Smooth muscle cell (in vitro differentiated cells): ENCODE measurements around the gene TBC1D22B. TPM values are rescaled to one million over a fixed set of nuclear protein-coding genes. Genes with fewer than 3 reads are reported as not detected.
A peak's percentile ranks its signal among the peaks of the same experiment; 100 is the strongest.

ENCODE experiments used
- DNase-seq: peaks from one replicate; lab custom pipeline; 2025; ENCODE audit not compliant: unreplicated experiment; lab: John Stamatoyannopoulos, UW
- H2AFZ ChIP-seq: fragments of 200-600 bp; sonication (generic); 2 replicates; pipeline ENCODE4 v1.6.0; 2016; ENCODE audit warnings: antibody characterized with exemption, low read depth, mild to moderate bottlenecking
- H3F3A ChIP-seq: fragments of 200-600 bp; sonication (generic); 2 replicates; pipeline ENCODE4 v1.6.0; 2017; ENCODE audit warnings: antibody characterized with exemption, low read depth
- H3K27ac ChIP-seq: fragments of 200-600 bp; sonication (generic); 2 replicates; pipeline ENCODE4 v1.5.1; 2016; ENCODE audit warnings: low read depth, mild to moderate bottlenecking
- H3K27me3 ChIP-seq: fragments of 200-600 bp; sonication (generic); 2 replicates; pipeline ENCODE4 v1.6.1; 2016; ENCODE audit warnings: low read depth, mild to moderate bottlenecking
- H3K36me3 ChIP-seq: fragments of 200-600 bp; sonication (generic); 2 replicates; pipeline ENCODE4 v1.5.1; 2016; ENCODE audit warnings: low read depth
- H3K4me1 ChIP-seq: fragments of 200-600 bp; sonication (generic); 2 replicates; pipeline ENCODE4 v1.5.1; 2016; ENCODE audit warnings: low read depth
- H3K4me2 ChIP-seq: fragments of 200-600 bp; sonication (generic); 2 replicates; pipeline ENCODE4 v1.6.0; 2016; ENCODE audit warnings: mild to moderate bottlenecking
- H3K4me3 ChIP-seq: fragments of 200-600 bp; sonication (generic); 2 replicates; pipeline ENCODE4 v1.5.1; 2016; ENCODE audit warnings: mild to moderate bottlenecking
- H3K79me2 ChIP-seq: fragments of 200-600 bp; sonication (generic); 2 replicates; pipeline ENCODE4 v1.6.0; 2016; ENCODE audit warnings: low read depth, mild to moderate bottlenecking
- H3K9ac ChIP-seq: fragments of 200-600 bp; sonication (generic); 2 replicates; pipeline ENCODE4 v1.6.0; 2016; ENCODE audit warnings: low read depth
- H3K9me3 ChIP-seq: fragments of 200-600 bp; sonication (generic); replicated peaks from 2 replicates; pipeline ENCODE4 v1.5.1; 2016; ENCODE audit warnings: low read depth
- H4K20me1 ChIP-seq: fragments of 200-600 bp; sonication (generic); 2 replicates; pipeline ENCODE4 v1.6.0; 2016; ENCODE audit warnings: low read depth
- WGBS: methylation state at CpG from one replicate; pipeline ENCODE4 v1.1.7; 2016; ENCODE audit warnings: low lambda C conversion rate; 5-methylcytosine and 5-hydroxymethylcytosine counted together
- polyA plus RNA-seq: library from polyadenylated mRNA; unstranded; fragments of >200 nt; fragmentation: Nextera tagmentation; extraction: Ambion mirVana; gene quantifications from 2 replicates; pipeline ENCODE4 v1.2.1, GENCODE V29; 2016
- total RNA-seq: library from RNA; depleted of rRNA; stranded (reverse); fragments of >200 nt; gene quantifications from 2 replicates; pipeline ENCODE4 v1.2.3, GENCODE V29; 2014
- TF ChIP-seq, protein P1 (sequence below): fragments of 200-600 bp; sonication (generic); IDR thresholded peaks from 2 replicates; pipeline ENCODE4 v1.5.1; 2017; ENCODE audit warnings: borderline replicate concordance, mild to moderate bottlenecking, antibody characterized with exemption; ENCODE audit not compliant: insufficient read depth, poor library complexity, severe bottlenecking

TBC1D22B gene
- total and polyA plus RNA-seq, 2 experiments from 2014 or later, result 5.6 to 7.2 TPM

GRCh38 chr6:37258405-37259105 lies 983 bp downstream of the TBC1D22B start:
- Histone ChIP-seq H3K79me2 (peaks cover 52% of the 10 kb centered on the region), H3K4me3 (peak overlapping the region; percentile 78), H3K9ac (peak overlapping the region; percentile 97), H2AFZ (peak overlapping the region; percentile 78), H3K27me3 (no peaks in the 10 kb centered on the region), H3K4me2 (peak overlapping the region; percentile 93), H3K4me1 (no peaks in the 10 kb centered on the region), H3K36me3 (no peaks in the 10 kb centered on the region), H3K27ac (peak overlapping the region; percentile 79), H3K9me3 (no peaks in the 10 kb centered on the region), H4K20me1 (peaks cover 22% of the 10 kb centered on the region), H3F3A (no peaks in the 10 kb centered on the region)
- TF ChIP-seq, protein P1, sequence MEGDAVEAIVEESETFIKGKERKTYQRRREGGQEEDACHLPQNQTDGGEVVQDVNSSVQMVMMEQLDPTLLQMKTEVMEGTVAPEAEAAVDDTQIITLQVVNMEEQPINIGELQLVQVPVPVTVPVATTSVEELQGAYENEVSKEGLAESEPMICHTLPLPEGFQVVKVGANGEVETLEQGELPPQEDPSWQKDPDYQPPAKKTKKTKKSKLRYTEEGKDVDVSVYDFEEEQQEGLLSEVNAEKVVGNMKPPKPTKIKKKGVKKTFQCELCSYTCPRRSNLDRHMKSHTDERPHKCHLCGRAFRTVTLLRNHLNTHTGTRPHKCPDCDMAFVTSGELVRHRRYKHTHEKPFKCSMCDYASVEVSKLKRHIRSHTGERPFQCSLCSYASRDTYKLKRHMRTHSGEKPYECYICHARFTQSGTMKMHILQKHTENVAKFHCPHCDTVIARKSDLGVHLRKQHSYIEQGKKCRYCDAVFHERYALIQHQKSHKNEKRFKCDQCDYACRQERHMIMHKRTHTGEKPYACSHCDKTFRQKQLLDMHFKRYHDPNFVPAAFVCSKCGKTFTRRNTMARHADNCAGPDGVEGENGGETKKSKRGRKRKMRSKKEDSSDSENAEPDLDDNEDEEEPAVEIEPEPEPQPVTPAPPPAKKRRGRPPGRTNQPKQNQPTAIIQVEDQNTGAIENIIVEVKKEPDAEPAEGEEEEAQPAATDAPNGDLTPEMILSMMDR, result no peak
- DNase-seq, result no peak
- 17% methylated on average over 11 of the region's 11 CpGs for WGBS

- H3K9ac ChIP-seq, result no peak overlapping the region
- peak overlapping the region; percentile 78 for H3K4me3 ChIP-seq
- DNase-seq, result no peak
- TF ChIP-seq, protein P1, result no peak
- H3K27ac ChIP-seq, result no peak overlapping the region
- peaks cover 57% of the 10 kb centered on the region for H3K79me2 ChIP-seq
- H3K27me3 ChIP-seq, result no peaks in the 10 kb centered on the region
- peak overlapping the region; percentile 93 for H3K4me2 ChIP-seq
- no peaks in the 10 kb centered on the region for H3F3A ChIP-seq
- no peak overlapping the region for H2AFZ ChIP-seq
- H3K9me3 ChIP-seq, result no peaks in the 10 kb centered on the region
- 79% methylated on average over 2 of the region's 2 CpGs for whole genome bisulfite sequencing
- no peaks in the 10 kb centered on the region for H3K36me3 ChIP-seq
- H3K4me1 ChIP-seq, result no peaks in the 10 kb centered on the region
- peaks cover 27% of the 10 kb centered on the region for H4K20me1 ChIP-seq
Measured at GRCh38 chr6:37259191-37259590, 1.6 kb downstream of the TBC1D22B start.

- Histone ChIP-seq H3K36me3 (no peaks in the 10 kb centered on the region), H3K4me3 (no peak overlapping the region), H3K9ac (no peak overlapping the region), H3K9me3 (no peaks in the 10 kb centered on the region), H4K20me1 (peaks cover 35% of the 10 kb centered on the region), H3K27ac (no peak overlapping the region), H3K4me2 (no peak overlapping the region), H3F3A (no peaks in the 10 kb centered on the region), H2AFZ (no peak overlapping the region), H3K27me3 (no peaks in the 10 kb centered on the region), H3K4me1 (no peaks in the 10 kb centered on the region), H3K79me2 (peaks cover 63% of the 10 kb centered on the region)
- TF ChIP-seq, protein P1, result no peak
- no peak for DNase-seq
- 95% methylated on average over 2 of the region's 2 CpGs for WGBS
Measured at GRCh38 chr6:37260040-37260439, 2.5 kb downstream of the TBC1D22B start.

DNA sequence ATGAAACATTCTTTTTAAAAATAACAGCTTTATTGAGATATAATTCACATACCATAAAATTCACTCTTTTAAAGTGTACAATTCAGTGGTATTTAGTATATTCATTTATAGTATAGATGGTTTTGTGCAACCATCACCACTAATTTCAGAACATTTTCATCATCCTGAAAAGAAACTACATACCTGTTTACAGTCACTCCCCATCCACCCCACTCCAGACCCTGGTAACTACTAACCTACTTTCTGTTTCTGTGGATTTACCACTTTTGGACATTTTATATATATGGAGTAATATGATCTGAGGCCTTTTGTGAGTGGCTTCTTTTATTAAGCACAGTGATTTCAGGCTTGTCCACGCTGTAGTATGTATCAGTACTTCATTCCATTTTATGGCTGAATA lies 2.9 kb downstream of the TBC1D22B start:
- Histone ChIP-seq H3K9me3 (no peaks in the 10 kb centered on the region), H4K20me1 (peaks cover 39% of the 10 kb centered on the region), H3K4me2 (no peak overlapping the region), H3K9ac (no peak overlapping the region), H3K27me3 (no peaks in the 10 kb centered on the region), H3K4me3 (no peak overlapping the region), H3K27ac (no peak overlapping the region), H3K79me2 (peaks cover 65% of the 10 kb centered on the region), H3K4me1 (no peaks in the 10 kb centered on the region), H3K36me3 (no peaks in the 10 kb centered on the region), H3F3A (no peaks in the 10 kb centered on the region), H2AFZ (no peak overlapping the region)
- TF ChIP-seq, protein P1, result no peak
- WGBS, result 93% methylated on average over 1 of the region's 1 CpG
- DNase-seq, result no peak
